ENCODE measurements around the gene C16orf86.
A peak's percentile ranks its signal among the peaks of the same experiment; 100 is the strongest.

C16orf86 gene, protein sequence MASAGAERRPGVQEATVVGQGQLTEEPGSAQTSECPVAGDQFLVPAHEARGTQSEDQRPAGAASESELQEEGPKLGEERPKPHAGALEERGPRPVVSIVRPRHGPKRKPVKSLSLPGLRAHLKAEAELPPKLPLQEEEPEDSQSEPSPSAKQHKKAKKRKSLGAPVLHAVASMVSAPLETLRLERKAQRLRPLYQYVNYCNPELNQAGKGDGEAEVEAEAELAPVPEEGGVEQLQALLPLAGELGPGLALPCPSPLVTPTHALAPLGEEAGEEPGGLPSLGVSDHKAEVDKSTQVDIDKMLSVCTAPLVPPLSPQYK

DNA sequence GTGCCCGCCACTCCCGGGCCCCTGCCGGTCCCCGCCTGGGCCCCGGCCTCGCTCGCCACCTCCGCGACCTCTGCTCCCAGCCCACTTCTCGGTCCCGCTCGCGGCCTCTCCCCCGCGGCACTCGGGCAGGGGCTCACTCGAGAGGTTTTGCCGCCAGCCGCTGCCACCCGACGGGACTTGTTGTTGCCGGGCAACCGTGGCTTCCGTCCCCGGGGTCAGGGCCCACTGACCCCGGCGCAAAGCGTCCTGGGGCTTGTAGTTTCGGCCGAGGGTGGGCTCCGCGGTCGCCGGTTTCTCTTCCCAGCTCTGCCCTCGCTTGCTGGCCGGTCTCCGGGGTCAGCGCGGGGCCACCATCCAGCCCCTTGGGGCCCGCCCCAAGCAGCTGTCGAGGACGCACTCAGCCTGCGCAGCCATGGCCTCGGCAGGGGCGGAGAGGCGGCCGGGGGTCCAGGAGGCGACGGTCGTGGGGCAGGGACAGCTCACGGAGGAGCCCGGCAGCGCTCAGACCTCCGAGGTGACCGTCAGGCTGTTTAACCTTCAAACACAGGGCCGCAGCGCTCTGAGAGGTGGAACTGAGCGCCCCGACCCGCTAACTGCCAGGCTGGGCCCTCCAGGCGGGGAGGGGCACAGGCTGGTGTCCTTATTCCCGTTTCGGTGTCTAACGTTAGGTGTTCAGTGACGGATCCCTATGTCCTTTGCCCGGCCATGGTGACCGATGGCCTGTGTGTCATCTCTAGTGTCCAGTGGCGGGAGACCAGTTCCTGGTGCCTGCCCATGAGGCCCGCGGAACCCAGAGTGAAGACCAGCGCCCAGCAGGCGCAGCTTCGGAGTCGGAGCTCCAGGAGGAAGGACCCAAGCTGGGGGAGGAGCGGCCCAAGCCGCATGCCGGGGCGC lies at the start of gene C16orf86, which contains the start of gene ENKD1:
TSS of gene C16orf86 (plus strand) at position 256 of the 894 bp plus-strand sequence. CDS start at position 413, 157 bp downstream.
TSS of gene ENKD1 (minus strand) at position 192 of the 894 bp plus-strand sequence. CDS start 308 bp downstream, outside the sequence.
- DNase-seq, result peak; percentile 72

DNA sequence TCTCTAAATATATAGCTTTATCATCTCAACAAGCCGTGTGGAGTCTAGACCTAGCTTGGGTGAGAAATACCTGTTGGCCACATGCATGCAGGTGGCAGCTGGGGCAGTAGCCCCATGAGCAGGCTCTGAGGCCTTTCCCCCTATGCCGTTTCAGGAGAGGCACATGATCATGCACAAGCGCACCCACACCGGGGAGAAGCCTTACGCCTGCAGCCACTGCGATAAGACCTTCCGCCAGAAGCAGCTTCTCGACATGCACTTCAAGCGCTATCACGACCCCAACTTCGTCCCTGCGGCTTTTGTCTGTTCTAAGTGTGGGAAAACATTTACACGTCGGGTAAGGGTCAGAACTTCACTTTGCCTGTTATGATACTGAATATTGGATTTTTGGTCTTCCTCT lies 38.4 kb upstream of the C16orf86 start:
- no peak for DNase-seq

DNA sequence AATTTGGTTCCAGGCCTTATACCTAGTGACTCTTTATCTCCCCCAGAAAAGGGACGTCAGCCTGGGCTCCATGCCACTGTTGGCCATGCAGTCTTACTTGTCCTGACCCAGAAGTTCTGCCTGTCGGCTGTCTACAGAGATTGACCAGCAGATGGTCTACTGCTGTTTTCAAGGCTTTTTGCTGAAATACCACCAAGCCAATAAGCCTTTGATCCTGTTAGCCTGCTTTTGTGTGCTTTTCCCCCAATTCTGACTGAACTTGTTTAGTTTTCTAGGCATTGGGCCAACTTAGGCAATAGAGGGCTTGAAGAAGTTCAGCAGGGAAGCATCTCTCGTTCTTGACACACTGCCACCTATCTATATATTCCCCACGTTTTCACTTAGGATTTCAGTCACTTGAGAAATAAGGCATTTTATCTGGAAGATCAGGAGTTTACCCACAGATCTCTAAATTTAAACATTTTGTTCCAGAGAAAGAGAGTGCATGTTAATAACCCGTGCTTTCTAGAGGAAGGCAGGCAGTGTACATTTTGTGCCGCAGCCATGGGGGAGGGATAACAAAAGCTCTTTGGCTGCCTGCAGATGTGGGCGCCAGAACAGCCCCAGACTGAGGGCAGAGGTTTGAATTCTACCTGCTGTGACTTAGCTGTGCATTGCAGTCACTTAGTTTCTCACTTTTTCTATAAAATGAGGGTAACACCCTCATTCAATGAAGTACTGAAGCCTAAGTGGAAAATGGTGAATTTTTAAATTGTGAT lies 34.0 kb upstream of the C16orf86 start:
- peak; percentile 39 for DNase-seq

DNA sequence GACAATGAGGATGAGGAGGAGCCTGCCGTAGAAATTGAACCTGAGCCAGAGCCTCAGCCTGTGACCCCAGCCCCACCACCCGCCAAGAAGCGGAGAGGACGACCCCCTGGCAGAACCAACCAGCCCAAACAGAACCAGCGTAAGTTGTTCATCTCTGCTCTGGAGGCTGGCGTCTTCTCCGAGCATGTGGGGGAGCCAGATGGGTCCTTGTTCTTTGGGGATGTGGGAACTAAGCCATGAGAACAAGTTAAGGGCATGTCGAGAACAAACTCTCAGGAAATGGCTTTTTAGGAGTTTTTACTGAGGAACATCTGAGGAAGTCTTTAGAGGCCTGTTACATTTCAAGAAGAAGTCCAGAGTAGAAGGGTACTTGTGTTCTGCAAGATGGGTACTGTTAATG lies 29.9 kb upstream of the C16orf86 start:
- no peak for DNase-seq

DNA sequence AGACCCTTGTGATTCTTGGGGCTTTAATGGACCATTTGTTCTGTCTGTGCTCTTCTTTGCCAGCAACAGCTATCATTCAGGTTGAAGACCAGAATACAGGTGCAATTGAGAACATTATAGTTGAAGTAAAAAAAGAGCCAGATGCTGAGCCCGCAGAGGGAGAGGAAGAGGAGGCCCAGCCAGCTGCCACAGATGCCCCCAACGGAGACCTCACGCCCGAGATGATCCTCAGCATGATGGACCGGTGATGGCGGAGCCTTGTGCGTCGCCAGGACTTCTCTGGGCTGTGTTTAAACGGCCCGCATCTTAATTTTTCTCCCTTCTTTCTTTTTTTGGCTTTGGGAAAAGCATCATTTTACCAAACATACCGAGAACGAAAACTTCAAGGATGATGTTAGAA lies 29.0 kb upstream of the C16orf86 start:
- DNase-seq, result no peak

DNA sequence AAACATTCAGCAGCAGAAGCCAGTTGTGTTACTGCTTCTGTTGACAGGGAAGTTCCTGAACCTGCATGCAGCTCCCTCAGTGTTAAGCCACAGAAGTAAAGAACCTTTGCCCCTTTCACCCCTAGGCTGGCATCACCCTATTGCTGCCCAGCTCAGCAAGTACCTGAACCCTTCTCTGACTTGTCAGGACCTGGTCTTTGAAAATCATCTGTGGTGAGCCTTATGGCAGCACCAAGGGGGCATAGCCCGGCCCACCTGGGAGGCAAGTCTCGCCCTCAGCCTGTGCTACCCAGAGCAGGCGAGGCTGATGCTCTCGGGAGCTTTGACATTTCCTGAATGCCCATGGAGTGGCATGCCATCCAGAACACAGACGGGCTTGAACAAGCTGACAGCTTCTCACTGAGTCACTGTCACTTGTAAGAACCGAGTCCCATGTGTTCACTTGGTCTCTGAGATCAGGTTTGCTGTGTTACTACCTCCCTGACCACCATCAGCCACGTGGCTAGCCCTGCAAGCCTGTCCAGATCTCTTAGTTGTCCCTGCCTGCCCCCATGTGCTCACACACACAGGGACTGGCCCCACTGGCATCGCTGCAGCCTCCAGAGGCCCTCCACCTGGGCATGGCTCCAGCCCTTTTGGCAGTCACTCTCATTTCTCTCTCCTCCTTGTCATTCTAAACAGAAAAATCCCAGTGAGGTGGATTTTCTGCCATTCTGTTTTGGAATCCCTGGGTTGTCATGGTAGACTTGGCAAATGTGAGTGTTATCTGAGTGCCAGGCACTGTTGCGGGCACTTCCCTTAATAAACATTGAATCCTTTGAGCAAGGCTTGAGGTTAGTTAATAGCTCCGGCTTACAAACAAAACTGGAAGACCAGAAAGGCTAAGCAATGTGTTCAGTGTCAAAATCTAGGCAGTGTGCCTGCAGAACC lies 24.6 kb upstream of the C16orf86 start:
- DNase-seq, result no peak

DNA sequence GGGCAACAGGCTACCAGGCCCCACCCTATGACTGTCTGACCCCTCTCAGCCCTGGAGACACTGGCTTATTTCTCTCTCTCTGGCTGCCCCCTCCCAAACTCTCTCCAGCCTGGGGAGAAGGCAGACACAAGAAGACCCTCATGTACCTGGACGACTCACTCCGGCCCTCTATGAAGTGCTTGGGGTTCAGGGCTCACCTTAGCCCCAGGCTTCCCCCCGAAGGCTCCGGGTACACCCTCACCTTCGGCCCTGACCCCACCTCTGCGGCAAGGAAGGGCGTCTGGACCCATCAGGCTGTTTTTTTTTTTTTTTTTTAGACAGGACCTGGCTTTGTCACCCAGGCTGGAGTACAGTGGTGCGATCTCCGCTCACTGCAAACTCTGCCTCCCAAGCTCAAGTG lies 22.6 kb upstream of the C16orf86 start:
- no peak for DNase-seq

DNA sequence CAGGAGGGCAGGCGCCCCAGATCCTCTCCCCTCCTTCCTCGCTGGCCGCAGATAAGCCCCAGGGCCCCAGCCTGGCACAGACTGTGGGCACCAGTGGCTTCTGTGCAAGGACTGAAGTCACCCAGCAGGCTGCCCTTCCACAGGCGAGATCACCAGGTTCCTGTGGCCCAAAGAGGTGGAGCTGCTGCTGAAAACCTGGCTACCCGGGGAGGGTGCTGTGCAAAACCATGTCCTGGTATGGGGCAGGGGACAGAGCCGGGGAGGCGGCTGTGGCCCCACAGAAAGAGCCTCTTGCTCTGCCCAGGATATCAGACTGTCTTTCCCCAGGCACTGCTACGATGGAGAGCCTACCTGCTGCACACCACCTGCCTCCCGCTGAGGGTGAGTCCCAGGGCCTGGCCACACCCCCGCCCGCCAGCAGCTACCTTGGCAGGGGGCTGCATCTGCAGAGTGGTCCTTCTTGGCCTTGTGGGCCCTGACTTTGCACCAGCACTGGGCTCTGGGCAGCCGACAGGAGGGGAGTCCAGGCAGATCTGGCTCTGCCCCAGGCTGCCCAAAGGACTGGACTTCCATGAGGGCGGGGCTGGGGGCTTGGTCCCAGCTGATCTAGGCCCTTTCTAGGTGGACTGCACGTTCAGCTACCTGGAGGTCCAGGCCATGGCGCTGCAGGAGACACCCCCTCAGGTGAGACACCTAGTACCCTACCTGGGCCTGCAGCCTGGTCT lies 21.1 kb upstream of the C16orf86 start:
- no peak for DNase-seq

DNA sequence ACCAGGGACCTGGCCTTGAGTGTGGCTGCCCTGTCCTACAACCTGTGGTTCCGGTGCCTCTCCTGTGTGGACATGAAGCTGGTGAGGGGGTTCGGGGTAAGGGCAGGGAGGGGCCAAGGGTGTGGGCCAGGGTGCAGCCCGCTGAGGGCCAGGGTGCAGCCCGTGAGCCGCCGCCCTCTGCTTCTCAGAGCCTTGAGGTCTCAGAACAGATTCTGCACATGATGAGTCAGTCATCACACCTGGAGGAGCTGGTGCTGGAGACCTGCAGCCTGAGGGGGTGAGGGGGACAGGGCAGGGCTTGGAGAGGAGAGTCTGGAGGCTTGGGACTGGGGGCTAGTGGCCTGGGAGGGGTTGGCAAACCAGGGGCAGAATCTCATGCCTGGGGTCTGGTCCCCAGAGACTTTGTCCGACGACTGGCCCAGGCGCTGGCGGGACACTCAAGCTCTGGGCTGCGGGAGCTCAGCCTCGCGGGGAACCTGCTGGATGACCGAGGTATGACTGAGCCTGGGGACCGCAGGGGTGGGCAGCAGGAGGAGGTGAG lies 19.4 kb upstream of the C16orf86 start:
- no peak for DNase-seq

DNA sequence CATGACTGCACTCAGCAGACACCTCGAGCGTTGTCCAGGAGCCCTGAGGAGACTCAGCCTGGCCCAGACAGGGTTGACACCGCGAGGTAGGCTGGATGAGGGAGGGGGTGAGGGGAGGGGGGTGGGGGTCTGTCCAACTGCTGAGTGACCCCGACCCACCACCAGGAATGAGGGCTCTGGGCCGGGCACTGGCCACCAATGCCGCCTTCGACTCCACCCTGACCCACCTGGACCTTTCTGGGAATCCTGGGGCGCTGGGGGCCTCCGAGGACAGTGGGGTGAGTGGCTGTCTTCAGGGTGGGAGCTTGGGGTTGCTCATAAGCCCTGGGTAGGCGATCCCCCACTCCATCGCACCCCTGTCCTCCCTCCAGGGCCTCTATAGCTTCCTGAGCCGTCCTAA lies 18.9 kb upstream of the C16orf86 start:
- no peak for DNase-seq

DNA sequence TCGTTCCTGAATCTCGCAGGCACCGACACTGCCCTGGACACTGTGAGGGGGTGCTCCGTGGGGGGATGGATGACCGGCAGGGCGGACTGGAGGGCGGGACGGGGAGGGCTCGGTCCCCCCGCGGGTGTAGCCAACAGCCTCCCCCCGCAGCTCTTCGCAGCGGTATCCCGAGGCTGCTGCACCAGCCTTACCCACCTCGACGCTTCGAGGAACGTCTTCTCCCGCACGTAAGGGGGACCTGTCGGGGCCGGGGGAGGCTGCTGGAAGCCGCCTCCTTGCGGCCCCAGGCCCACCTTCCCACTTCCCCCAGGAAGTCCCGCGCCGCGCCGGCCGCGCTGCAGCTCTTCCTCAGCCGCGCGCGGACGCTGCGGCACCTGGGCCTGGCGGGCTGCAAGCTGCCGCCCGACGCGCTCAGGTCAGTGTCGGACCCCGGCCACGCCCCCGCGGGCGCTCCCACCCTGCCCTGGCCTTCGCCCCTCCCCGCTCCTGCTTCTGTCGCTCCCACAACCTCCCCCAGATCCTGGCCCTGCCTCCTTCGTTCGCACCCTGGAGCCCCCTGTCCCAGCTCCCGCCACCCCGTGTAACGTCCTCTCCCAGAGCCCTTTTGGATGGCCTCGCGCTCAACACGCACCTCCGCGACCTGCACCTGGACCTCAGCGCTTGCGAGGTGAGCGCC lies 18.4 kb upstream of the C16orf86 start:
- DNase-seq, result no peak

DNA sequence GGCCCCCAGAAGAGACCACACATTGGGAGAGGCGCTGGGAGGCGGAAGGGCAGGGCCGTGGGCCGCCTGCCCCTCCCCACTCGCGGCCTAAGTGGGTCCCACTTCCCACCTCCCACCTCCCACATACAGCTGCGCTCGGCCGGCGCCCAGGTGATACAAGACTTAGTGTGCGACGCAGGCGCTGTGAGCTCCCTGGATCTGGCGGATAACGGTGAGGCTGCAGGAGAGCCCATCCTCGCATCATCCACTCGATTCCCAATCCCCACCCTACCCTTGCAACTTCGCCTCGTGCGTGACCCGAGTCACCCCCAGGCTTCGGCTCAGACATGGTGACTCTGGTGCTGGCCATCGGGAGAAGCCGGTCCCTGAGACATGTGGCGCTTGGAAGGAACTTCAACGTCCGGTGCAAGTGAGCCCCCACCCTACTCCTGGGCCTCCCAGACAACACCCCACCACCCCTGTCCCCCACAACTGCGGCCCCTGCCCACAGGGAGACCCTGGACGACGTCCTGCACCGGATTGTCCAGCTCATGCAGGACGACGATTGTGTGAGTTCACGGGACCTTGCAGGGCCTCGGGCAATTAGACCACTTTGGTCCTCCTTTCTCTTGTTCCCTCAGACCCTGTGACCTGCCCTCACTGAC lies 17.7 kb upstream of the C16orf86 start:
- DNase-seq, result no peak

DNA sequence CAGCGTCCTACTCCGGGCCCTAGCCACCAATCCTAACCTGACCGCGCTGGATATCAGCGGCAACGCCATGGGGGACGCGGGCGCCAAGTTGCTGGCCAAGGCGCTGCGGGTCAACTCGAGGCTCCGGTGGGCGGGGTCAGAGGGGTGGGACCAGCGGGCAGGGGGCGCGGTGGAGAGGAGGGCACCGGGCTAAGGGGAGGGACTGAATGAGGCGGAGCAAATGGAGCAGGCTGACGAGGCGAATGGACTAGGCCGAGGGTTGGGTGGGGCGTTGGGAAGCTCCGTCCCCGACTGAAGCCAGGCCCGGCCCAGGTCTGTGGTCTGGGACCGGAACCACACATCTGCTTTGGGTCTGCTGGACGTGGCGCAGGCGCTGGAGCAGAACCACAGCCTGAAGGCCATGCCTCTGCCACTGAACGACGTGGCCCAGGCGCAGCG lies 17.1 kb upstream of the C16orf86 start:
- no peak for DNase-seq

DNA sequence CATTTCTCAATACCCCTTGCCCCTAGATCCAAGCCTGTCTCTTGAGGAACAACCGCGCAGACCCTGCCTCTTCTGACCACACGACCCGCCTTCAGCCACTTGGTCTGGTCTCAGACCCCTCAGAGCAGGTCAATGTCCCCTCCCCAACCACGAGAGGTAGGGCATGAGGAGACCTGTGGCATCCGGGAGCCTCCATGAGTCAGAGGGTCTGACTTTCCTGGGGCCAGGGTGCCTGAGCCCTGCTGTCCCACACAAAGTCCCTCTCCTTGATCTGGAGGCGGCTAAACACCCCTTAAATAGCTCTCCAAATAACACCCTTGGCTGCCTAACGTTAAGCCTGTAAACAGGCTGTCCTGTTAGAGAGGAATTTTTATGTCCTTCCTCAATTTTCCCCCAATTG lies 16.6 kb upstream of the C16orf86 start:
- DNase-seq, result no peak

DNA sequence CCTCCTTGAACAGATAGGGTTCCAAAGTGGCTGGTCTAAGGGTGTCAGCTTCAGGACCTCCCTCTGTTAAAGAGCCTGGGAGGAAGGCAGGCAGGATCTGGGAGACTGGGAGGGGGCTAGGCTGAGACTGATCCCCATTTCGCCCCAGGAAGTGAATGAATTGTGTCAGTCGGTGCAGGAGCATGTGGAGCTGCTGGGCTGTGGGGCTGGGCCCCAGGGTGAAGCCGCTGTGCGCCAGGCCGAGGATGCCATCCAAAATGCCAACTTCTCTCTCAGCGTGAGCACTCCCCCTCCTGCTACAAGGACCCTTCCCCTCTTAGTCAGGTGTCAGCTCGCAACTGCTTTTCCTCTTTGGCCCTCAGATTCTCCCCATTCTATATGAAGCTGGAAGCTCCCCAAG lies 15.6 kb upstream of the C16orf86 start:
- no peak for DNase-seq

DNA sequence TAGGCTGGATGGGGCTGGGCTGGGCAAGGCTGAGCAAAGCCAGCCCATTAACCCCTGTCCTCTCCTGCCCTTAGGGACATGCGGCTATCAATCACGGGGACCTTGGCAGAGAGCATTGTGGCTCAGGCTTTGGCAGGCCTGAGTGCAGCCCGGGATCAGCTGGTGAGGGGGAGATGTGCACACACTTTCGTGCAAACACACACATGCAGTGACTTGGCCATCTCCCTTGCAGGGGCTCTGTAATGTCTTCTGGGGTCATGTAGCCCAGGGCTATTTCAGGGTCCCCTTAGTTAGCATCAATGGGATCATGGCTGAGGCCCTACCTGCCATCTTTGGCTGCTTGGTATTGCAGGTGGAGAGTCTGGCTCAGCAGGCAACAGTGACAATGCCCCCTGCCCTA lies 14.8 kb upstream of the C16orf86 start:
- no peak for DNase-seq

DNA sequence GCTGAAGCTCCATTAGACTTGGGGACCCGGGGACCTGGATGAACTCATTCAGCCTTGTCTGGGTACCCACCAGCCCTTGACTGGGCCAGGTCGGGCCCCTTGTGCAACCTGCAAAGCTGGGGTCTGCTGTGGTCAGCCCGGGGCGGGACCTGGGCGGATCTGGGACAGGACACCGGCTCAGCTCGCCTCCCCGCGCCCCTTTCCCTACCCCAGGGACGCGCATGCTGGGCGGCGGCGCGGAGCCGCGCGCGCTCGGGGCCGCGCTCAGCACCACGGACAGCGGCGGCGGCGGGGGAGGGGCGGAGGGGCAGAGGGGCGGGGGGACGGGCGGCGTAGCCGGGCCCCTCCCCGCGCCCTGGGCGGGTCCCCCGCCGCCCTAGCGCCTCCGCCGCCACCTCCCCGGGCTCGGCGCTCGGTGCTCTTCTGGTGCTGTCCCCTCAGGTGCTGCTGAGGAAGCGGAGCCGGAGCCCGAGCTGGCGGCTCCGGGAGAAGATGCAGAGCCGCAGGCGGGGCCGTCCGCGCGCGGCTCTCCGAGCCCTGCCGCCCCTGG lies 14.0 kb upstream of the C16orf86 start:
- no peak for DNase-seq

DNA sequence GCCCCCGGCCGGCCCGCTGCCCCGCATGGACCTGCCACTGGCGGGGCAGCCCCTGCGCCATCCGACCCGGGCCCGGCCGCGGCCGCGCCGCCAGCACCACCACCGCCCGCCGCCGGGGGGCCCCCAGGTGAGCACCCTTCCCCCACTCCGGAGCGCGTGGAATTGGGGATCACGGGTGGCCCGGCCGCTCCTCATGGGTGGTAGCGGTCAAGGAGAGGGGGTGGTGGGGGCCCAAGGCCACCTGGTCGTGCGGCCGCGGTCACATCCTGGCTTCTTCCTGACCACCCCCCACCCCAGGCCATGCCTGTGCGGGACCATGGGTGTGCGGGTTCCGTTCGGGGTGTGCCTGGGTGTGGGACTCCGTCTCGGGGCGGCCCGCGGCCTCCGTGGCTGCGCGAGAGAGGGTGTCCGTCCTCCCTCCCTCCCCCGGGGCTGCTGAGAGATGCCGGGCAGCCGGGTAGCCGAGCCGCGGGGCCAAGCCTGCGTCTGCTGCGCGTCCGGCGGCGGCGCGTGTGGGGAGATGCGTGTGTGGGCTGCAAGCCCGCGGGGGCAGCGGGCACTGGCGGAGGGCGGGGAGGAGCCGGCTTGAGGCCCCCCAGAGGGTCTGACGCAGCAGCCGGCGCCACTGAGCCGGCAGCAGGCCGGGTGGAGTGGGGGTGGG lies 13.4 kb upstream of the C16orf86 start:
- peak; percentile 20 for DNase-seq

DNA sequence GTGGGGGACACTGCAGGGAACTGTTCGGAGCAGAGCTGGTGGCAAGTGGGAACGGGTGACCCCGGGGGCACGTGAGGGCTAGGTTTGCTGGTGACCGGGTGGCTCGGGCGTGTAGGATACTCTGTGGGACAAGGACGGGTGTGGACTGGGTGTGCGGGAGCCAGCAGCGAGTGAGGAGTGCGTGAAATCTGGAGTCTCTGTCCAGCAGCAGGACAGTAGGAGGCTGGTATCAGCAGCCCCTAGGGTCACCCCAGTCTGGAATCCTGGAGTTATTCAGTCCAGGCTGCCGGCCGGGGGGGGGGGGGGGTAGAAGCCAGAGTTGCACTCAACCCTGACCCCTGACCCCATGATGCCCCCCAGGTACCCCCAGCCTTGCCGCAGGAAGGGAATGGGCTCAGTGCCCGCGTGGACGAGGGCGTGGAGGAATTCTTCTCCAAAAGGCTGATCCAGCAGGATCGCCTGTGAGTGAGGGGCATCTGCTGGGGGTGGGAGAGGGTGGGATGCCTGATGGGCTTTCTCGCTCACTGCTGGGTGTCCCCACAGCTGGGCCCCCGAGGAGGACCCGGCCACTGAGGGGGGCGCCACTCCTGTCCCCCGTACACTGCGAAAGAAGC lies 12.7 kb upstream of the C16orf86 start:
- no peak for DNase-seq

All from fibroblast of upper back skin (primary cell).